ENCODE measurements around the gene CARD19.

- no peak for TF ChIP-seq CTCF (conservative IDR thresholded peaks at IDR 0.05)
- TF ChIP-seq ZFX (IDR thresholded peaks at IDR 0.05): no peak
These were observed 19.8 kb upstream of the CARD19 start for GRCh38 chr9:93076101-93076791.

Measured in C4-2B (cell line).